Astrocyte of the spinal cord (primary cell): Measurements from ENCODE around the gene UGT1A6.

ENCODE experiments used
- DNase-seq: peaks from one replicate; pipeline ENCODE4 v3.0.0; 2011; ENCODE audit warnings: low read depth, low spot score
- H3K4me3 ChIP-seq: 2 replicates; pipeline ENCODE4 v1.5.1; 2011; ENCODE audit warnings: low read depth, mild to moderate bottlenecking, low read length, moderate library complexity
- CTCF ChIP-seq: IDR thresholded peaks from 2 replicates; pipeline ENCODE4 v1.5.1; 2012; ENCODE audit warnings: low read depth, mild to moderate bottlenecking, low read length, inconsistent platforms
- in situ Hi-C: cut with HindIII; loops from 2 replicates; pipeline ENCODE4 v1.10.0; 2017; ENCODE audit warnings: low sequenced_read_pairs

Gene UGT1A6

GRCh38 chr2:233791151-233791882 is 98.6 kb downstream of the UGT1A6 start:
- no peak overlapping the region for H3K4me3 ChIP-seq
- in situ Hi-C loops = no loop called here
- DNase-seq = no peak
- TF ChIP-seq CTCF = no peak

GRCh38 chr2:233791883-233792329 is 99.2 kb downstream of the UGT1A6 start:
- in situ Hi-C loops = no loop called here
- DNase-seq = no peak
- H3K4me3 ChIP-seq = no peak overlapping the region
- TF ChIP-seq CTCF = no peak

- no peak for DNase-seq
- no peak overlapping the region for H3K4me3 ChIP-seq
- TF ChIP-seq CTCF = no peak
- in situ Hi-C loops = no loop called here
These were observed 100.0 kb downstream of the UGT1A6 start for GRCh38 chr2:233792720-233793119.

GRCh38 chr2:233793465-233794127 is 100.9 kb downstream of the UGT1A6 start:
- H3K4me3 ChIP-seq = no peak overlapping the region
- DNase-seq = no peak
- in situ Hi-C loops = no loop called here
- TF ChIP-seq CTCF = no peak

GRCh38 chr2:233794128-233794658 is 101.5 kb downstream of the UGT1A6 start:
- in situ Hi-C loops = no loop called here
- no peak overlapping the region for H3K4me3 ChIP-seq
- DNase-seq = no peak
- TF ChIP-seq CTCF = no peak

GRCh38 chr2:233795735-233796171 is 103.1 kb downstream of the UGT1A6 start:
- in situ Hi-C loops = no loop called here
- no peak overlapping the region for H3K4me3 ChIP-seq
- no peak for DNase-seq
- no peak for TF ChIP-seq CTCF
